Measurements from ENCODE around the gene SLC35G4.
"Not testable (repeated sequence)": the region's sequence is repeated elsewhere in the genome, so short reads cannot be mapped to it uniquely, and the experiment has no call there.

SLC35G4 gene

DNA sequence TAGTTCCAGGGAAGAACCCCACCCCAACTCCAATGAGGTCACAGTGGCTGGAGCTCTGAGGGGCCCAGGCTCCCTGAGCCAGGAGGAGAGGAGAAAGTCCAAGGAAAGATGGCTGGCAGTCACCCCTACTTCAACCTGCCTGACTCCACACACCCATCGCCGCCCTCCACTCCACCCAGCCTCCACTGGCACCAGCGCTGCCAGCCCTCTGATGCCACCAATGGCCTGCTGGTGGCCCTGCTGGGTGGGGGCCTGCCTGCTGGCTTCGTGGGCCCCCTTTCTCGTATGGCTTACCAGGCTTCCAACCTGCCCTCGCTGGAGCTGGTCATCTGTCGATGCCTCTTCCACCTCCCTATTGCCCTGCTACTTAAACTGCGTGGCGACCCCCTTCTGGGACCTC lies at the start of gene SLC35G4:
Gene SLC35G4, plus strand, starts transcription at position 109 of the 400 bp plus-strand sequence. Its CDS starts 0 bp downstream, at position 109.
- not testable (repeated sequence) for DNase-seq (ENCODE audit: low spot score)

DNA sequence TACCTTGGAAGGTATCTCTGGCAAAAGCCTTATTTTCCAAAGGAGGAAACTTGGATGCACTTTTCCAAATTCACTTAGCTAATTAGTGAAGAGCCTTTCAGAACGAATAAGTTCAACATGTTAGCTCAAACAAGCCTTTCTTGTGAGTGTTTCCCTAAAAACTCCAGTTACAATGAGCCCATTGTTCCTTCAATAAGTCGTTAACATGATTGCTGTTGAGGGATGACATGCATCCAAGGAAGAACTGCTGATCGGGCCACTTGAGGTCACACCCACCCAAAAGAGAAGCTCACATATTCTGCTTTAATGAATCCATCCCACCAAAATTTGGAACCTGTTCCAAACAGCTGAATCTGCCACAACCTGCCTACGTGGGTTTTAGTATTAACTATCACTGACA lies 48.1 kb upstream of the SLC35G4 start:
- DNase-seq (ENCODE audit: low spot score) = no peak

DNA sequence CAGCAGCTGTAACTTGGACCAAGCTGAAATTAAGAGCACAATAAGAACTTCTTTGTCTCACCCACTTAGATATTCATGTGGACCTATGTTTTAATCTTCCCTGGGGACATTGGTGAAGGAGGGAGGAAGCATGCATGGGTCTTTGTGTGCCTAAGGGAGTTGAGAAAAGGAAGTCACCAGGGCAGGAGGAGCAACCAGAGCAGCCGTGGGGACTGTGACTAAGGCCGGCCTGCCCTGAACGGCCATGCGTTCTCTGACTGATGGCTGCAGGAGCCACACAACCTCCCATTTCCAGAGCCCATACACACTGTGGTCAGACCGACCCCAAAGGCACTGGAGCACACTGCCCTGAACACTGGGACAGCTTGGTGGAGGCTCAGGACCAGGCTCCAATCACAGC lies 43.7 kb upstream of the SLC35G4 start:
- DNase-seq (ENCODE audit: low spot score) = no peak

DNA sequence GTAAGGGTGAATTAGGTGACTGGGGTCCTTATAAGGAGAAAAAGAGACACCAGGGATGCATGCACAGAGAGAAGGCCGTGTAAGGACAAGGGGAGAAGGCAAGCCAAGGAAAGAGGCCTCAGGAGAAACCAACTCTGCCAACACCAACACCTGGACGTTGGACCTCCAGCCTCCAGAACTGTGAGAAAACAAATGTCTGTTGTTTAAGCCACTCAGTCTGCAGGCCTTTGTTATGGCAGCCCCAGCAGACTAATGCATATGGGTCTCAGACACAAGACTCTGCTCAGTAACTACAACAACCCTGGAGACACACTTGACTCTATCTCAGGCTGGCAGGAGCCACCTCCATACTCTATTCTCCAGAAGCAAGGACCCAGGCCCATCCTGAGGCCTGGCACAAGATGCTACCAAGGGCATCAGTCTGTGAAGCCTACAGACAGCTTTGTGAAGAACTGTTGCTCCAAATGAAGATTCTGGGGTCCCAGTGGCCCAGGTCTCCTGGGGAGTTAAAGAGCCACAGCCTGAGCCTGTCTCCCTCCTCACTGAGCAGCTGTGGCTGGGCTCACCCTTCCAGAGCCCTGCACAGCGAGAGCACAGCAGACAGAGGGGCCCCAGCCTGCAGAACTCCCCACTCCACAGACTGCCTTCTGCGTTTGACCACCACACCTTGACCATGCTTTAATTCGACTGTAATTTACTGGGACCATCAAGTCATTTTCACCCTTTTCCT lies 43.0 kb upstream of the SLC35G4 start:
- DNase-seq (ENCODE audit: low spot score) = no peak

DNA sequence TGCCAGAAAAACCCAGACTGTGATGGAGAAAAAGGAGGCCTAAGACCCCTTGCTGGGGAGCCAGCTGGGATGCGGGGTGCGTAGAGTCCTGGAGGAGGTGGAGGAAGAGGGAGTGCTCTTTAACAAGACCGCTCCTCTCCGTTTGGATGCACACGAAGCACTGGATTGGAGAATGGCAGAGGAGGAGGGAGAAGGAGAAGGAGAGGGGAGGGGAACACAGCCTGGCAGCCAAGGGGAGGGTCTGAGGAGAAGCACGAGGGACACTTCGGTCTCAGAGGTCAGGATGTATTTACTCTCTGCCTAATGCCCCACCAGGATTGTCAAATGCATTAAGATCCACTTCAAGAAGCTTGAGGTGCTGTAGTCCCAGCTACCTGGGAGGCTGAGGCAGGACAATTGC lies 42.0 kb upstream of the SLC35G4 start:
- no peak for DNase-seq (ENCODE audit: low spot score)

DNA sequence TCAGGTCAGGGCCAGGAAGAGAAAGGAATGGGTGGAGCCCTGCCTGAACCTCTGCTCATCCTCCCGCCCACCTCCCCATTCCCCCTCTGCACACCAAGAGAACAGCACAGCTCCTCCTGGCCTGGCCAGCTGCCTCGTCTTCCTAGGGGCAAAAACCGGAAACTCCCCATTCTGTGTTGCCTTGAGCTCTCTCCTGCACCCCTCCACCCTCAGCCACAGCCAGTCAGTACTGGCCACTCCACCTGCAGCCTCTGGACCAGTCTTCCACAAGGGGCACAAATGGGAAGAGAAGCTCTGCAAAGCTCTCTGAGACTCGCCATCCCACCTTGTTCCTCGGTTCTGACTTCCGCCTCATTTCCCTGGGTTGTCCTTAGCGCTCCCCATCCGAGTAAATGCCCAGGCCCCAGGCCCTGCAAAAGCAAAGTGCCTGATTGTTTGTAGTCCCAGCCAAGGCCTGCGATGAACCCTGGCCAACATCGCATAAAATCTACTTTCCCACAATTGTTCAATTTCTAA lies 39.3 kb upstream of the SLC35G4 start:
- DNase-seq (ENCODE audit: low spot score) = no peak

DNA sequence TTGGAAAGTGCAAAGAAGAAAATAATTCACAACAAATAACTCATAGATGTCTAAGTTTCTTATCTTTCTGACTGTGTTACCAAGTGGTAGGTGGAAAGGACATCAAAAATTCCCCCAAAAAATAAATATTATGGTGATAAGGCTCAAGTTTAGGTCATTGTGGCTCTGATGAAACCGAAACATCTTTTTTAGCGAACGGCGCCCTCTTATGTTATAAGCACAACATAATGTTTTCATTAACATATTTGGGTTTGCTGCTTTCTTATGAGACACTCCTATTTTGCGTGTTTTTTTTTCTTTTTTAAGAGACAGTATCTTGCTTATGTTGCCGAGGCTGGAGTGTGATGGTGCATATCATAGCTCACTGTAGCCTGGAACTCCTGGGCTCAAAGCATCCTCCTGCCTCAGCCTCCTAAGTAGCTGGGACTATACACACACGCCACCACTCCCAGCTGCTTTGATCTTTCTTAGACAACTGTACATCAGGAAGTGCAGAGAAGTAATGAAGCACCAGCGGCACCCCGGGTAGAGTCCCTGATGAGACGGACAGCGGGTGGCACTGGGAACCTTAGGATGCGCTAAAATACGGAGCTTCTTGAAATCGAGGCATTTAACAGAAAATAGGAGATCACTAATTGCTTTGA lies 38.5 kb upstream of the SLC35G4 start:
- DNase-seq (ENCODE audit: low spot score) = no peak

DNA sequence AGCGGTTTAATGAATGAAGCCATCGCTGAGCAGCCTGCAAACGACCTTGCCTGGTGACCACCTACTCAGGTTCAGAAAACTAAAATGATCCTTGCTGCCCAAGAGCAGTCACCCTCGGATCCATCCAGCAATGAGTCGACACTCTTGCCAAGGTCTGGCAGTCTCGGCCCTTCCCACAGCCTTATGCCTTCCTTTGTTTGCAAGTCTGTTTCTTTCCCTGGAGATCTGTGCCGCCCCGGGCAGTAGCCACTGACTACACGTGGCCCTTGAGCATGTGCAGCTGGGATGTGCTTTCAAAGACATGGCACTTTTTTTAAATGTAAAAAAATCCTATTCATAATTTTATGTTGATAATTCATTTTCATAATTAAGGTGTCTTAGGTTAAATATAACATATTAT lies 37.2 kb upstream of the SLC35G4 start:
- DNase-seq (ENCODE audit: low spot score) = no peak

DNA sequence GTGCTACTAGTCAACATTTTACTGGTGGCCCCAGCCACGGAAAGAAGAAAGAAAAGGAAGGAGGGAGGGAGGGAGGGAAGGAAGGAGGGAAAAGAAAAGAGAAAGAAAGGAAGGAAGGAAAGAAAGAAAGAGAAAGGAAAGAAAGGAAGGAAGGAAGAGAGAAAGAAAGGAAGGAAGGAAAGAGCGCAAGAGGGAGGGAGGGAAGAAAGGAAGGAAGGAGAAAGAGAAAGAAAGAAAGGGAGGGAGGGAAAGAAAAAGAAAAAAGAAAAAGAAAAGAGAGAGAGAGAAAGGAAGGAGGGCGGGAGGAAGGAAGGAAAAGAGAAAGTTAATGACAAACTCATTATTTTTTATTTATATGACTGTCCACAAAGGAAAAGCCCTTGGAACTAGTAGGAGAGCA lies 34.9 kb upstream of the SLC35G4 start:
- no peak for DNase-seq (ENCODE audit: low spot score)

DNA sequence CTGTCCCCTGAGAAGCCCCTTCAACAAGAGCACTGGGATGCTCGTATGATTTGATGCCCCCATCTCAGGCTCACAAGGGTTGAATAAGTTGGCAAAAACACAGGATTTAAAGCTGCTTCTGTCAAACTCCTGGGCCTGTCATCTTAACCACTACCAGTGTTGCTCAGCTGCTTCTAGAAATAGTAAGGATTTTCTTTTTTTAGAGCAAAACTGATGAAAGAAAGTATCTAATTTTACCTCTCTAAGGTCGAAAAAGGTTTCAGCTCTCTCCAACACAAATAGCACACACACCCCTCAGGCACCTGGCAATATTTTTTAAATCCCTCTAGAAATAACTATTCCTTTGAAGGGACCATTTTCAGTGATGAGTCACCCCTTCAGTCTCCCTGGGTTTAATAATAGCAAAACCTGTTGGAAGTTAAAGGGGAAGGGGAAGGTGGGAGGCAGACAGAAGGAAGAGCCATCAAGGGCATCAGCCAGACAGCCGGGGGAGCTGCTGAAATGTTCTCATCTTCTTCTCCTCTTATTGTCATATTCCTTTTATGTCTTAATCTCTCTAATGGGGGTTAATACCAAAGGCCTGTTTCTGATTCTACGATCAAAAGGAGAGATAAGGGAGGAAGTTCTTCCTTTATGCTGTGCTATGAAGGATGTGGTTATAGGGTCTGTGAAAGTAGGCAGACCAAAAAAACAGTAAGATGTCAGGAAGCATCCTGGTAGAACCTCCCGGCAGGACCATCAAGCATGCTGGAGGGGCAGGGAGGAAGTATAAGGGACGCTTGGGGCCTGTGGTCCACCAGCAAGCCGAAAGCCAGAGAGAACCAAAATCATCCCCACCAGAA lies 31.9 kb upstream of the SLC35G4 start:
- no peak for DNase-seq (ENCODE audit: low spot score)

DNA sequence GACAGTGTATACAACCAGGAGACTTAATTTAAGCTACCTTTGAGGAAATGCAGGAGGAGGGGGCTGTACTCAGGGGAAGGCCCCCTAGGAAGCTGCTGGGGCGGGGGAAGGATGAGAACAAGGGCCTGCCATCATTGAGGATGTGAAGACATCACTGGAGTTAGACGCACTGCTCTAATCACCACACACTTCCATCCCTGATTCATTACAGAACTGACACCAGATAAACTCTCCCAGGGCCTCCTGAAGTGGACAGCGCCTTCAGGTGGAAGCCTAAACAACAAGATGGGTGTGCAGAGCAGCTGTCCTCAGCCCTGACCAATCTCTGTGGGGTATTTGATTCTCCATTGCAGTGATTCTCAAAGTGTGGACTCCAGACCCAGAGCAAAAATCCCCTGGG lies 30.6 kb upstream of the SLC35G4 start:
- DNase-seq (ENCODE audit: low spot score) = no peak

DNA sequence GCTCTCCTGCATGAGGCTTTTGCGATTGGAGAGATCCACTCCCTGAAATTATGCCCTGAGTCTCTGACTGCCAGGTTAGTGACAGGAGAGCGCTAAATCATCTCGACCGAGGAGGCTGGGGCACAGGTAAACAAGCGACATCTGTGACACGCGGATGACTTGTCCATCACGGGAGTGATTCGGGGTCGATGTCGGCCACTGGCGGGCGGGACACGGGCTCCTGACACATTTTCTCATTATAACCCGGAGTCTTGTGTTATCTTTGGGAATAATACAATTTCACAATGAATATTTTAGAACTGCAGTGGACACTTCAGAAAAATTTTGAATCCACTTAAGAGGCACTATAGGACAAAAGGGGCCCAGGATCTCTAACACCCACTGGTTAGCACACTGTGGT lies 29.5 kb upstream of the SLC35G4 start:
- DNase-seq (ENCODE audit: low spot score) = no peak

DNA sequence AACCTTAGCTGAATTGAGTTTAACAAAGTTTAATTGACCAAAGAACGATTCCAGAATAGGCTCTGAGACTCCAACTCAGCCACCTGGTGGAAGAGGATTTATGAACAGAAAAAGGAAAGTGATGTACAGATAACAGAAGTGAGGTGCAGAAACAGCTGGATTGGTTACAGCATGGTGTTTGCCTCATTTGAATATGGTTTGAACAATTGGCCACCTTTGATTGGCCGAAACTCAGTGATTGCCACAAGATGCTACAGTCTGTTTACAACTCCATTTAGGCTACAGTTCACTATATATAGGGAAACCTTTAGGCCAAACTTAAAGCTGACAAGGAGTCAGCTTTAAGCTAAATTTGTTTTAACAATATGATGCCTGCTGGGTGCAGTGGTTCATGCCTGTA lies 28.1 kb upstream of the SLC35G4 start:
- no peak for DNase-seq (ENCODE audit: low spot score)

DNA sequence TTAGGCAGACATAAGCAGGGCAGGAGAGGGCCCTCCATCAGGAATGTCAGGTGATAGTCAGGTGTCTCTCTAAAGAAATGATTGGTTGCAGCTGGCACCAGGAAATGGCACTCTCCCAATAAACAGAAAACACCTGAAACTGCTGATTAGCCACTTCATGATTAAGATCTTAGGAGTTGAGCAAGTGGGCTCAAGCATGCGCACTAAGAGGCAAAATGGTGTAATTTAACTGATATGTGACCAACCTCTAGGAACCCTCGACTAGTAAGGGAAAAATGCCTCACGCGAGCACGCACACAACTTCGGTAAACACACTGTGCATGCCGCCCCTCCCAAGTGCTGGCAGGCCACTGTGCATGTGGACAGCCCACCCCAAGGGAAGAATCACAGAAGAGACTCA lies 23.8 kb upstream of the SLC35G4 start:
- no peak for DNase-seq (ENCODE audit: low spot score)

DNA sequence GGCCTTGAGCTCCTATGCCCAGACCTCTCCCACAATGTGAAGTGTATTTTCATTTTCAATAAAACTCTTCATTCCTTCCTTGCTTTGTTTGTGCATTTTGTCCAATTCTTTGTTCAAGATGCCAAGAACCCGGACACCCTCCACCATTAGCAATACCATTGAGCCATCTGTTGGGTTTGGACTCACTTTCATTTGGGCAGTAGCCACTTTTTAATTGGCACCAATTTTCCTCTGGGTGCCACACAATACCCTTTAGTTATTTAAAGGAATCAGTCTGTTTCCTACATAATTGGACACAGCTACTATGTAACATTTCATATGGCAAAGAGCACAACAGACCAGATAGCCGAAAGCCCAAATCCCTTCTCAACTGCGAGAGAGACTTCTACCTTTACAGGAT lies 22.5 kb upstream of the SLC35G4 start:
- DNase-seq (ENCODE audit: low spot score) = no peak

DNA sequence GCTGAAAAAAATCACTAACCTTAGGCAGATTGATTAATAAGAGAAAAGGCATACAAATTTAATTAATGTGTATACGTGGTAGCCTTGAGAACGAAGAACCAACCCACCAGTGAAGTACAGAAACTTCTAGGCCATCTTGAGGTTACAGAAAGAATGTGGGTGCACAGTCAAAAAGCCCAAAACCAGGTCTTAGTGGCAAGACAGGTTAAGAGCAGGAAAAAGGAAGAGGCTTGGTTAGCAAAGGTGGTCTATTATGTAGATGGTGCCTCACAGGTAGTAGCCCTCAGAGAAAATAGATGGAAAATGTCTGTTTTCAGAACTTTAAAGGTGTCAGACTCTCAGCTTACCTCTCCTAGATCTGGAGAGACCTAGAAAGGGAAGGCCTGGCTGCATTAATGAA lies 22.0 kb upstream of the SLC35G4 start:
- DNase-seq (ENCODE audit: low spot score) = no peak

DNA sequence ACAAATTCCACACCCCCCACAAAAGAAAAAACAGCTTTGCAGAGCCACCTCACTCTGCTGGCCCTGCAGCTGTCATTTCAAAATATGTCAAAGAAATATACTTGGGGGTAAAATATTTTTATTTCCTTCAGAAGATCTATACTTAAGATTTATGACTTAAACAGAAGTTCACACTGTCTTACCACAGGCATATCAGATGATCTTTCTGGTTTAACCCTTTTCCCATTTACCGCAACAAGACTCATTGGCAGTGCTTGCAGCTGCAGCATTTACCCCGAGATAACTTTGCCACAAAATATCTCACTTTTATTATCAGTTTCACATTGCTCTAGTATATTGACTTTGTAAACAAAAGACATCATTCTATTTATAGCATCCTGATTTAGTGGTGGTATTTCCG lies 21.6 kb upstream of the SLC35G4 start:
- DNase-seq (ENCODE audit: low spot score) = no peak

DNA sequence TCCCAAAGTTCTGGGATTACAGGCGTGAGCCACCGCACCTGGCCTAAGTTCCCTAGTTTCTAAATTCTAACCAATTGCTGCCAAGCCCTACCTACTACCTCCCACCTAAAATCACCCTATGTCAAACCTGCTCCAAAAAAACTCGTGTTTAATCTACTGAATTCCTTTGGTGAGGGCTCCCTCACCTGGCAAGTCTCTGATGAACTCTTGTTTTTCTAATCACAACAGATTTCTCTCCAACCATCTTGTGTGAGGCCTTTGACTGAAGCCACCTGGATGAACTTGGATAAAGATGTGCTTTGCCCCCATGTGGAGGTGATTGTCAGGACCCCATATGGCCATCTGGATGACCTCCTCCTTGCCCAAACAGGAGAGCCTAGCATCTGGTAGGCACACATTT lies 17.4 kb upstream of the SLC35G4 start:
- DNase-seq (ENCODE audit: low spot score) = no peak

DNA sequence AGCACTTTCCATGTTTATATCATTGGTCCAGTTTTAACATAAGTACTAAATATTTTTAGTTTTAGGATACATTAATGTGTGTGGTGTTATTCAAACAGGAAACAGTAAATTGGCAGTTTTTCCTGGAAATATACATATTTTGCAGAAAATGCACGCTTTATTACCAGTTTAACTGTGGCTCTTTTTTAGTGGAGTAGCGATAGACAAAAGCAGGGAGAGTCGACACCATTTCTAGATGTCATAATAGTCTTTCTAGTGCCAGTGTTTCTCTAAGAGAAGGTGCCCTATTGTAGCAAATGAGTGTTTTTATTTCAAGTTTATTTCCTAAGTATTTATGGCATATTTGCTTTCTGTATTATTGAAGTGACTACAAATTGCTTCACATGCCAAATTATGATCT lies 9.1 kb upstream of the SLC35G4 start:
- DNase-seq (ENCODE audit: low spot score) = no peak

DNA sequence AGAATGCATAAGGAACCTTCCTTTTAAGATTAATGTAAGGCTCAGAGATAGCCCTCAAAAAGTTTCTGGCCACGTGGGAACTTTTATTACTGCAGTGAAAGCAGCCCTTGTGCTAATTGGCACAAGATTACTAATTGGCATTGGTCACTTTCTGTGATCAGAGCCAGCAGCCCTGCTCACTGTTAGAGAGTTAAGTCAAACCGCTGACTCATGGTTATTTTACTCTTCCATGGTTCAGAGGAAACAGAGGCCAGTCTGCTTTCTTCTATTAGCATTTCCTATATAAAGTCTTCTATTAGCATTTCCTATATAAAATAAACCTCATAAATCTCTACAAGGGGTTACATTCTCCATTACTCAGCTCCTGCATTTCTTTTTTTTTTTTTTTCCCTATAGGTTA lies 1.5 kb upstream of the SLC35G4 start:
- no peak for DNase-seq (ENCODE audit: low spot score)

DNA sequence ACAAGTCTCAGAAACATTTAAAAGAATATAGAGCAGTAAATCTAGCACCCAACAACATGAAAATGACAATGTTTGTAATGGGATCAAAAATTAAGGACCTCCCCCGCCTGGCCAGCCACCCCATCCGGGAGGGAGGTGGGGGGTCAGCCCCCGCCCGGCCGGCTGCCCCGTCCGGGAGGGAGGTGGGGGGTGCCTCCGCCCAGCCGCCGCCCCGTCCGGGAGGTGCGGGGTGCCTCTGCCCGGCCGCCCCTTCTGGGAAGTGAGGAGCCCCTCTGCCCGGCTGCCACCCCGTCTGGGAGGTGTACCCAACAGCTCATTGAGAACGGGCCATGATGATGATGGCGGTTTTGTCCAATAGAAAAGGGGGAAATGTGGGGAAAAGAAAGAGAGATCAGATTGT lies 778 bp upstream of the SLC35G4 start:
- DNase-seq (ENCODE audit: low spot score) = not testable (repeated sequence)

DNA sequence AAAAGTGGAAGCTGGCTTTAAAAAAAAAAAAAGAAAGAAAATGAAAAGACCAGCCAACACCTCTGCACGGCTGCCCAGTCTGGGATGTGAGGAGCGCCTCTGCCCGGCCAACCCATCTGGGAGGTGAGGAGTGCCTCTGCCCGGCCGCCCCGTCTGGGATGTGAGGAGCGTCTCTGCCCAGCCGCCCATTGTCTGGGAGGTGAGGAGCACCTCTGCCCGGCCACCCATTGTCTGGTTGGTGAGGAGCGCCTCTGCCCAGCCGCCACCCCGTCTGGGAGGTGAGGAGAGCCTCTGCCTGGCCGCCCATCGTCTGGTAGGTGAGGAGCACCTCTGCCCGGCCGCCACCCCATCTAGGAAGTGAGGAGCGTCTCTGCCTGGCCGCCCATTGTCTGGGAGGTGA lies 3.7 kb downstream of the SLC35G4 start:
- not testable (repeated sequence) for DNase-seq (ENCODE audit: low spot score)

DNA sequence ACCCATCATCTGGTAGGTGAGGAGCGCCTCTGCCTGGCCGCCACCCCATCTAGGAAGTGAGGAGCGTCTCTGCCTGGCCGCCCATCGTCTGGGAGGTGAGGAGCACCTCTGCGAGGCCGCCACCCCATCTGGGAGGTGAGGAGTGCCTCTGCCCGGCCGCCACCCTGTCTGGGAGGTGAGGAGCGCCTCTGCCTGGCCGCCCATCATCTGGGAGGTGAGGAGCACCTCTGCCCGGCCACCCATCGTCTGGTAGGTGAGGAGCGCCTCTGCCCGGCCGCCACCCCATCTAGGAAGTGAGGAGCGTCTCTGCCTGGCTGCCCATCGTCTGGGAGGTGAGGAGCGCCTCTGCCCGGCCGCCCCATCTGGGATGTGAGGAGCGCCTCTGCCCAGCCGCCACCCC lies 4.2 kb downstream of the SLC35G4 start:
- DNase-seq (ENCODE audit: low spot score) = not testable (repeated sequence)

Data from germinal center (tissue), 1 donor.